Pulmonary artery endothelial cell (primary cell): Measurements from ENCODE around the gene TES. TPM values are rescaled to one million over a fixed set of nuclear protein-coding genes. Genes with fewer than 3 reads are reported as not detected.

ENCODE experiments used
- DNase-seq: peaks from one replicate; pipeline ENCODE4 v3.0.0-alpha.2; 2011; ENCODE audit warnings: low read depth, low spot score
- total RNA-seq: library from RNA; depleted of rRNA; stranded (reverse); fragments of >200 nt; gene quantifications from 2 replicates; pipeline ENCODE4 v1.2.3, GENCODE V29; 2014

The TES gene
- total RNA-seq, 1 donor from 2014 or later: 94.1 TPM

DNA sequence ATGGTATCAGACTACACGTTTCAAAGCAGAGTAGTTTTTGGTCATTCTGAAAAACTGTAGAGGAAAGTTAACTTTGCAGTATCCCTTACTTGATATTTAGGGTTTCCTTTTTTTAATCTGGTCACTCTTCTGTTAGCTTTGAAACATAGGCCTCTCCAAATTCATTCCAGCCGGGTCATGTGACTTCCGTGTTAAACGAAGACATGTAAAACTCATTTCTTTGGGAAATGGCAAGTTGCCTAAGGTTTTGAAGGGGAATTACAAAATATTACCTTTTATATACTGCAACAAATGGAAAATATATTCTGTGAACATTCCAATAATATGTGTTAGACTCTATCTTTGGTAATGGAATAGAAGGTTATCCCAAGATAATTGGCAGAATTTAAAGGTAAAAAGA, 9.5 kb downstream of the TES start:
- DNase-seq: no peak

DNA sequence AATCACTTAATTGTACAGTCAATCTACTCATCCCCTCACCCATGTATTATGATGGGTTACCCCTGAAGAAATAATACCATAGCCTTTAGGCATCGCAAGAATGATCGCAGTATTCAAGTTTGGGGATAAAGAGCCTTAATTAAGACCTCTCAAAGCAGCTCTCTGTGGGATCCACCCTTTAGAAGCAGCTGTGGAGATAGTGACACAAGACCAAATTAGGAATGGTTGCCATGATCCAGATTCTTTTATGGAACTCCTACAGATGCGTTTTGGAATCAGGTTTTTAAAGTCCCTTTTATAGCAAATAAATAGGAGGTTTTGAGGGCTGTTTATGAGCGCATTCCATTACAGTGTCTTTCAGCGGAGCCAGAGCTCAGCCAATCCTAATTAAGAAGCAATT, 12.2 kb downstream of the TES start:
- no peak for DNase-seq

DNA sequence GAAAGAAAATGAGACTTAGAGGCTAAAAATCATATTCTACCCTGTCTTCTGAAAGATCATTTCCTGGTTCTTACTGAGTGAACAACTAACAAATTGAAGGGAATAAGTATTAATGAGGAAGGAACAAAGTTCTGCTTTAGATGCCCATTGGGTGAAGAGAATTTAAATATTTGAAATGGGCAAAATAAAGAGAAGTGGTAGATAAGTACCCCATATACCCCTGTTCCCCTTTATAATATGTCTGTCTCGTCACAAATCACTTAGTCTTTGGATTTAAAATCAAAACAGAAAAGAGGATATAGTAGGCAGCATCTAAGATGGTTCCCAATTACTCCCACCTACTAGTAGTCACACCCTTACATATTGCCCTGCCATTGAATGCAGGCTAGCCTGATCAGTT, 13.2 kb downstream of the TES start:
- DNase-seq: no peak

GRCh38 chr7:116224492-116225098, 14.3 kb downstream of the TES start:
- no peak for DNase-seq

GRCh38 chr7:116225860-116226259, 15.5 kb downstream of the TES start:
- DNase-seq: no peak

- DNase-seq: no peak
Measured at GRCh38 chr7:116226664-116227063, 16.3 kb downstream of the TES start.

GRCh38 chr7:116227678-116228239, 17.4 kb downstream of the TES start:
- DNase-seq: no peak

GRCh38 chr7:116228241-116228640, 17.9 kb downstream of the TES start:
- DNase-seq: no peak

DNA sequence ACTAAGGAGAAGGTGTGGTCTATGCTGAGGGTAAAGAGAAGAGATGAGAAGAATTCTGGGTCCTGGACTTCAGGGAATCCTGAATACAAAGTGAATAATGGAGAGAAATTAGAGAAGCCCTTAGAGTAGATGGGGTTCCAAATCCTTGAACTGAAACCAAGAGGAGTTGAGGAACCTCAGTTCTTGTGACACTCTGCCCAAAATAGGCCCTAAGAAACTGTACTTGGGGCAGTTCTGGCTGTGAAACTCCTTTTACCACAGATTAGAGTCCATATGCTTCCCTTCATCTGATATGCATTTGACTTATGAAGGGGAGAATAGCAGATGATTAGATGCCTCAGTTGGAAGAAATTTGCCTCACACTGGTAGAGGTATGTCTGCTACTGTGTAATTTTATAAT, 19.0 kb downstream of the TES start:
- no peak for DNase-seq

- DNase-seq: no peak
Measured at GRCh38 chr7:116230191-116231005, 20.1 kb downstream of the TES start.

GRCh38 chr7:116231543-116231942, 21.2 kb downstream of the TES start:
- no peak for DNase-seq

GRCh38 chr7:116231949-116232348, 21.6 kb downstream of the TES start:
- no peak for DNase-seq

GRCh38 chr7:116232350-116232749, 22.0 kb downstream of the TES start:
- no peak for DNase-seq

DNA sequence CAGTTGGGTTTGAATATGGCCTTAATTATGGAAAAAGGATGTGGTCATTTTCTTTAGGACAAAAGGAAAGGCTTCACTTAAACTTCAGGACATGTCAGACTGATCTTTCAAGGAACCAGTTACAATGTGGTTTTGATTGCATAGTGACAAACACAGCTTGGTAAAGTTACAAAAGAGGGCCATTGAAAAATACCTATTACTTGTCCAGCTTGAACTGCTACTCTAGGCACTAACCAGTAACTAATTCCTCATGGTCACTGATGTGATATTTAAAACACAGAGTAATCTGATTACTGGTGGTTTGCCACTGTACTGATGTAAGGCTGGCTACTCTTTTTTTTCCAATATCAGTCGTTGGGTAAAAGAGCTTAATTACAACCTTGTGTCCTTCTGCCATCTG, 22.6 kb downstream of the TES start:
- DNase-seq: no peak

DNA sequence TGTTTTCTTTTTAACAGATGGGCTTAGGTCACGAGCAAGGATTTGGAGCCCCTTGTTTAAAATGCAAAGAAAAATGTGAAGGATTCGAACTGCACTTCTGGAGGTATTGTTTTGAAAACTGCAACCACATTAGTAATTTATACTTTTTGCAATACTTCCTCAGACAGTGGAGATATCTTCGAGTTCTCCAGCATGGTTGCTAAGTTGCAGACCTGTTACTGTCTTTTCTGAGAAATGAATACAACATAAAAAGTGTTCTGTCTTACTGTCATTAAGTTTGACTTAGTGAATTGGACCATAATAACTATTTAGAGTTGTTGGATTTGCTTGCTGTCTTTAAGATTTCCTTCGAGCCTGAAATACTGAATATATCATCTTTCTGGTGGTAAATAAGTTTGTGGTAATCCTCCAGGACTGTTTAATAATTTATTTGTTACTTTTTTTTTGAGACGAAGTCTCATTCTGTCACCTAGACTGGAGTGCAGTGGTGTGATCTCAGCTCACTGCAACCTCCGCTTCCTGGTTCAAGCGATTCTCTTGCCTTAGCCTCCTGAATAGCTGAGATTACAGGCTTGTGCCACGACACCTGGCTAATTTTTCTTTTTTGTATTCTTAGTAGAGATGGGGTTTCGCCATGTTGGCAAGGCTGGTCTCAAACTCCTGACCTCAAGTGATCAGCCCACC, 24.3 kb downstream of the TES start:
- no peak for DNase-seq

DNA sequence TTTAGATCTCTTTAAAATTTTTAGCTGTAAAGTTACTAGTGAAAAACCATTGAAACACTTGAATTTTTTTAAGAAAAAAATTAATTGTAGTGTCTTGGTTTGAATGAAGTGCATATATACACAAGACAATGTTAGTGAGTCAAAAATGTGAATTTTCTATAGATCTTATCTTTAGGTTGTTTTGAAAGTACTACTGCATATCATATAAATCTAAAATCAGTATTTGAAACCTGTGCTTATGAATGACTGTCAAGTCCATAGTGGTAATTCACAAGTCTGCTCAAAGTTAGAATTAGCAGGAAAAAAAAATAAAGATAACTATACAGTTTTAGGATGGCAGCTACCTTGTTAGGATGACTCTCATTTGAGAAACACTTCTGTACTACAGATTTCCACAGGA, 25.0 kb downstream of the TES start:
- DNase-seq: no peak

DNA sequence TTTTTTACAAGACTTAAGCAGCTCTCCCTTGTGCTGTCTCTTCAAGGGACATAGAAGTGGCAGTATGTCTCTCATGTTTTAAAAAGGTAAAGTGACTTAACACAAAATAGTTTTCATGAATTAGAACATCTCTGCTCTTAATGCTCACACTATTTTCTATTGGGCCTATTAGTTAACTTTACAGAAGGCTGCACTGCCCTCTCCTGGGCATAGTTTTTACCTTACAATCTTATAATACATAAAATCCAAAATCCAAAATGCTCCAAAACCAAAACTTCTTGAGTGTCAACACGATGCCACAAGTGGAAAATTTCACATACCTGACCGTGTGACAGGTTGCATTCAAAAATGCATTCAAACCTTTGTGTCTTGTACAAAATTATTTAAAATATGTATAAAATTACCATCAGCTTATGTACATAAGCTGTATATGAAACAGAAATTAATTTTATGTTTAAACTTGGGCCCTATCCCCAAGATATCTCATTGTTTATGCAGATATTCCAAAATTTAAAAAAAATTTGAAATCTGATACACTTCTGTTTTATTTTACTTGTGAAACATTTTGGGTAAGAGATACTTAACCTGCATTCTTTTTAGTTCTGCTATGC, 25.8 kb downstream of the TES start:
- DNase-seq: no peak

- DNase-seq: no peak
Measured at GRCh38 chr7:116239020-116239419, 28.7 kb downstream of the TES start.

- DNase-seq: no peak
Measured at GRCh38 chr7:116239434-116239833, 29.1 kb downstream of the TES start.

- DNase-seq: no peak
Measured at GRCh38 chr7:116240024-116240668, 29.8 kb downstream of the TES start.

DNA sequence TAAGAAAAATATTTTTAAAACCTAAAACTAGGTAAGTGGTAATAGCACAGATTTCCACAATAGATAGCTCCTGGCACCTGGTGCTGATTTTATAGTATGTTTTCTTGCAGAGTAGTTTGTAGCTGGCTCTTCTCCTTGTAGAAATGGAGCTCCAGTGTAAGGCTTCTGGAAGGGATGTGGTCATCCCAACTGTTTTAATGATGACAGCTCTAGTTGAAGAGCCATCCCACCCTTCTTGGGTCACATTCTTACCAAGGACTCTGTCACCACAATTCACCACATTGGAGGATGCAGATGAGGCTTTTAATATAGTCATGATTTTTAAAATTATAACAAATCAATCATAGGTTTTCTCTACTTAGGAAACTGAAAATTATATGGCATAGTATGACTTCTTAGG, 31.0 kb downstream of the TES start:
- no peak for DNase-seq
